ENCODE measurements around the gene MRM2. TPM values are rescaled to one million over a fixed set of nuclear protein-coding genes. Genes with fewer than 3 reads are reported as not detected.

Gene MRM2
- total and polyA plus RNA-seq, 2 donors, result 10.3 to 22.6 TPM

DNA sequence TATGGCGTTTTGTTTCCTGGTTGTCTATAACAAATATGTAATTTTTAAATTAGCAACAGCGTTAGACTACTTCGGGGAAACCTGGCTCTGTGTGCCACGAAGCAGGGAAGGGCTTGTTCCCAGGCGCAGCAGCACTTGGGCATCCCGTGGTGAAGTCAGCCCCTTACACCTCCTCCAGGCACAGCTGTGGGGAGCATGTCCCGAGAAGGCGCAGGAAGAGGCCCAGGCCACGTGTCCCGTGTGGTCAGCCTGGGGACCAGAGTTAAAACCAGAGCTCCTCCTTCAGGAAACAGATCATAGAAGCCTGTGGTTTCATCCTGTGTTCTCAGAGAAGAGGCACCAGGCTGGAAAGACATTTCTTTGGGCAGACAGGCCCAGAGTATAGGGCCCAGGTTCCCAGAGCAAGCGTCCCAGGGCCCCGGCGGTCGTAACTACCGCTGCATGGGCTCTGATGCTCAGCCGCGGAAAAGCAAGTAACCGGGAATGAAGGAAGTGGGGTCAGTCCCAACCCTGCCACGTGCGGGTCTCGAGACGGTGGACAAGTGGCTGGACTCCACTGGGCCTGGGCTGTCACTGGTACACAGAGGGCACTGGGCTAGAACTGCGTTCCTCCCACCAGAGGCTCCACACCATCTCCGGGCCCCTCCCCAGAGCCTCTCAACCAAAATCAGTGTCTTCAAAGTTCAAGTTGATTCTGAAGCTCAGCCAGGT lies 7.1 kb upstream of the MRM2 start:
- 42% methylated on average over 24 of the region's 24 CpGs for WGBS
- Histone ChIP-seq H3K4me3 (ENCODE audit: low read depth, low read length) (no peak overlapping the region), H3K36me3 (ENCODE audit: insufficient read depth) (no peaks in the 10 kb centered on the region), H3K4me1 (ENCODE audit: insufficient read depth) (no peaks in the 10 kb centered on the region), H3K27ac (ENCODE audit: low read depth) (no peak overlapping the region)
- no peak for DNase-seq (ENCODE audit: extremely low spot score)

DNA sequence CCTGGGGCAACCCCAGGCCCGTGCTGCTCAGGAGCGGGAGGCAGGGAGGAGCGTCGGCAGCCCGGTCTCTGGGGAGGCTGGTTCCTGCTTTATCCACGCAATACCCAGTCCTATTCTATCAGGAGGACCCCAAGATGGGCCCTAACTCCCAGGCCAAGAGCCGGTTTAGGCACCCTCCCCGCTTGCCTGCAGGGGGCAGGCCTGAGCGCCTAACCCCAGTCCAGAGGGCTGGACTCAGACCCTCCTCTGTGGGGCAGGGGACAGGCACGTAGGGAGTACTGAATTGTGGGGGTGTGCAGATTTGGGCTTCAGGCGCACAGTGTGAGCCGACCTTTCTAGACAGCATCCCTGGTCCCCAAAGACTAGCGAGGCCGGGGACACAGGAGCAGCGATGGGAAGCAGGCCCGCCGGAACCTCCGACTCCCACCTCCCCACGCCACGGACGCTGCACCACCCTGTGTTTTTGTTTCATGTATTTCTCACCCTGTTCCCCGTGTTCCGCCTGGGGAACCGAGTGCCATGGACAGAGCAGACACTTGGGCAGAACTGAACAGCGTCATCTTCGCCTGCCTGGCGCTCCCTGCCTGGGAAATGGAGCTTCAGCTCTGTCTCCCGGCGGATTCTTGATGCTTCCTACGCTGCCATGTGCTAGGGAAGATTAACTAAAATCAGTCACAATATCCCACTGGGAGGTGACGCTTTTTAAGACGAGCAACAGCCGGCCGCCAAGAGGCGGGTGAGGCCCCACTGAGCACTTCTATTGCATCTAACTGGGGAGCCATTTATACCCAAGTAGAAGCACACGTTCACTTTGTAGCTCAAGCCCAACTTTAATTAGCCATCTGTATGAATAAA lies 5.4 kb upstream of the MRM2 start:
- WGBS, result 70% methylated on average over 36 of the region's 36 CpGs
- Histone ChIP-seq H3K4me1 (ENCODE audit: insufficient read depth) (no peaks in the 10 kb centered on the region), H3K36me3 (ENCODE audit: insufficient read depth) (no peaks in the 10 kb centered on the region), H3K27ac (ENCODE audit: low read depth) (no peak overlapping the region), H3K4me3 (ENCODE audit: low read depth, low read length) (no peak overlapping the region)
- DNase-seq (ENCODE audit: extremely low spot score), result no peak

DNA sequence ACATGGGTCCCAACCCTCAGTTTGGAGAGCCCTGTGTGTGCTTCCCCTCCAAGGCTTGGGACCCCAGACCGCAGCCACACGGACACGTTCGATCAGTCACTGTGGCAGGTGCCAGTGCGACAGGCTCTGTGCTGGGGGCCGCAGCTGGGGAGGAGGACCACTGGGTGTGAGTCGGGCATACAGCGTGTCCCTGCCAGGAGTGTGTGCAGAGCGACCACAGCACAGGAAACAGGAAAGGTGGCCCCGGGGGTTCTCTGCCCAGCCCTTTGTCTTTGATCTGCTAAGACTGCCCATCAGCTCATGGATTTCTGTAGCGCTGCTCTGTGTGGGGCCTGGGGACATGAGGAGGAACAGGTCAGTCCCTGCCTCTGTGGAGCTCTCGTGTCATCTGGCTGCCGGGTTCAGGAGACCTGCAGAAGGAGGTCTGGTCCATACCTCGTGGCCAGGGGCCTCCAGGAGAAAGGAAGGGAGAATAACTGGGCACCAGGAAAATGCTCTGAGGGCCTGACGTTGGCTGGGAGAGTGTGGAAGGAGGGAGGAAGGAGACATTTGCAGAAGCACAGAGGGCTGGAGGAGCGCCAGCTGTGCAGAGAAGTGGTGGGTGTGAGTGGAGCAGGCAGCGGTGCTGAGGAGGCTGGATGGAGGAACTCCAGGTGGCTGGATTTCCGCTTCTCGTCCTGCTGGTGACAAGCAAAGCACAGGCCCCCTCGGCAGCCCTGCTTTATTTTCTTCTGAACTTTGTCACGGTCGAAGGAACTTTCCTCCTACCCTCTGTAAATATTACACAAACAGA lies 4.1 kb upstream of the MRM2 start:
- no peak for DNase-seq (ENCODE audit: extremely low spot score)
- H3K36me3 ChIP-seq (ENCODE audit: insufficient read depth), result no peaks in the 10 kb centered on the region
- H3K27ac ChIP-seq (ENCODE audit: low read depth), result no peak overlapping the region
- no peak overlapping the region for H3K4me3 ChIP-seq (ENCODE audit: low read depth, low read length)
- WGBS, result 64% methylated on average over 22 of the region's 22 CpGs
- H3K4me1 ChIP-seq (ENCODE audit: insufficient read depth), result no peaks in the 10 kb centered on the region

DNA sequence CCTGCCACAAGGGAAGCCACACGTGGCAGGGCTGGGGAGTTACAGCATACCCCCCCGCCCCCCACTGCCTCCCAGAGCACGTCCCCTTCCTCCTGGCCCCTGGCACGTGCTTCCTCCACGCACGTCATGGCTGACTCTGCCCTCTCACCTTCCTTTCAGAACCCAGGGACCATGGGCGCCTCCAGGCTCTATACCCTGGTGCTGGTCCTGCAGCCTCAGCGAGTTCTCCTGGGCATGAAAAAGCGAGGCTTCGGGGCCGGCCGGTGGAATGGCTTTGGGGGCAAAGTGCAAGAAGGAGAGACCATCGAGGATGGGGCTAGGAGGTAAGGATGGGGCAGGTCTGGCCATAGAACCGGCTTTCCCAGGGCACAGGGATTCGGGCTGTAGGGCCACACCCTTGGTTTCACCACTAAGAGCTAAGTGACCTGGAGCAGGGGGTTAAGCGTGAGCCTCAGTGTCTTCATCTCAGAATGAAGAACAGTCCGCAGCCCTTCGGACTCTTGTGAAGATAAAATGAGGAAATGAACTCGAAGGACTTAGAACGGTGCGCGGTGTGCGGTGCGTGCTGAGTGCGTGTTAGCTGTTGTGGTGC lies 2.5 kb upstream of the MRM2 start:
- no peak overlapping the region for H3K27ac ChIP-seq (ENCODE audit: low read depth)
- H3K36me3 ChIP-seq (ENCODE audit: insufficient read depth), result no peaks in the 10 kb centered on the region
- 88% methylated on average over 25 of the region's 25 CpGs for WGBS
- H3K4me1 ChIP-seq (ENCODE audit: insufficient read depth), result no peaks in the 10 kb centered on the region
- DNase-seq (ENCODE audit: extremely low spot score), result no peak
- H3K4me3 ChIP-seq (ENCODE audit: low read depth, low read length), result no peak overlapping the region

DNA sequence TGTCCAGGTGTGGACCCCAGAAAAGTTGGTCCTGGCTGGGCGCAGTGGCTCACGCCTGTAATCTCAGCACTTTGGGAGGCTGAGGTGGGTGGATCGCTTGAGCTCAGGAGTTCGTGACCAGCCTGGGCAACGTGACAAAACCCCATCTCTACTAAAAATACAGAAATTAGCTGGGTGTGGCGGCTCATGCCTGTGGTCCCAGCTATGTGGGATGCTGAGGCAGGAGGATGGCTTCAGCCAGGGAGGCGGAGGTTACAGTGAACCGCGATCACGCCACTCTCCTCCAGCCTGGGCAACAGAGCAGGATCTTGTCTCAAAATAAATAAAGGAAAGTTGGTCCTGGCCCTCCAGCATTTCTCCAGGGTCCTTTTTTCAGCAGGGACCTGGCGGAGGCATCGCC lies 1.5 kb upstream of the MRM2 start:
- H3K36me3 ChIP-seq (ENCODE audit: insufficient read depth), result peaks cover 3% of the 10 kb centered on the region
- H3K4me1 ChIP-seq (ENCODE audit: insufficient read depth), result no peaks in the 10 kb centered on the region
- no peak overlapping the region for H3K27ac ChIP-seq (ENCODE audit: low read depth)
- DNase-seq (ENCODE audit: extremely low spot score), result no peak
- no peak overlapping the region for H3K4me3 ChIP-seq (ENCODE audit: low read depth, low read length)
- WGBS, result 75% methylated on average over 12 of the region's 12 CpGs

DNA sequence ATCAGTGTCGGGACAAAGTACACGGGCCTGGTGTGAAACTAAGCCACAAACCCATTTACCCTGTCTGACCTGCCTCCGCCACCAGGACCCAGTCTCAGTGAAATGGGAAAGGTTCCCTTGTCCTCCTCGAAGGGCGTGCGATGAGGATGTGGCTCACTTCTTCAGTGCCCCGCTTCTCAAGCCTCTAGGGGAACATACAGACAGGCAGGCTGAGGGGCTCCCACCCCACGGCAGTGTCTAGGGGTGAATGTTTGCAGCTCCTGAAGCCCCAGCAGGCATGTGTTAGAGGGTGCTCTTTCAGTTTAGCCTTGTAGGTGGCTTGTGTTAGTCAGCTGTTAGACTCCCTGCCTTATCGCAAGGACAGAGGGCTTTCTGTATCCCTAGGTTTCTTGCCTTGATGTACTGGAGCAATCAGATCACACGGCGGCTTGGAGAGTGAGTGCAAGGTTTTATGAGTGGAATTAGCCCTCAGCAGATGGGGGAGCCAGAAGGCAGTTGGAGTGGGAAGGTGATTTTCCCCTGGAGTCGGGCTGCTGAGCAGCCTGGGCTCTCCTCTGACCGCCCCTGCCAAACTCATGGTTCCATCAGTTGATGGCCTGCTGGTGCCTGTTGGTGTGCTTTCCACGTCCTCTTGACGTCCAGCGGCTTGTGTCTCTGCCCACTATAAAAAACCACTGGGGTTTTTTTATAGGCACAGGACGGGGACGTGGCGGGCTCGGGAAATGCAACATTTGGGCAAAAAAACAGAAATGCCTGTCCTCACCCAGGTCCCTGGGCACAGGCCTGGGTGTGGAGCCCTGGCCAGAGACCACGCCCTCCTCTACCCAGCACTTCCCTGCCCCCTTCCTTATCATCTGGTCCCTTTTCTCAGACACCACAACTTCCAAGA lies 780 bp upstream of the MRM2 start:
- no peak for DNase-seq (ENCODE audit: extremely low spot score)
- H3K36me3 ChIP-seq (ENCODE audit: insufficient read depth), result peaks cover 5% of the 10 kb centered on the region
- no peak overlapping the region for H3K27ac ChIP-seq (ENCODE audit: low read depth)
- 7% methylated on average over 21 of the region's 21 CpGs for WGBS
- peak overlapping the region; percentile 99 for H3K4me3 ChIP-seq (ENCODE audit: low read depth, low read length)
- H3K4me1 ChIP-seq (ENCODE audit: insufficient read depth), result no peaks in the 10 kb centered on the region

DNA sequence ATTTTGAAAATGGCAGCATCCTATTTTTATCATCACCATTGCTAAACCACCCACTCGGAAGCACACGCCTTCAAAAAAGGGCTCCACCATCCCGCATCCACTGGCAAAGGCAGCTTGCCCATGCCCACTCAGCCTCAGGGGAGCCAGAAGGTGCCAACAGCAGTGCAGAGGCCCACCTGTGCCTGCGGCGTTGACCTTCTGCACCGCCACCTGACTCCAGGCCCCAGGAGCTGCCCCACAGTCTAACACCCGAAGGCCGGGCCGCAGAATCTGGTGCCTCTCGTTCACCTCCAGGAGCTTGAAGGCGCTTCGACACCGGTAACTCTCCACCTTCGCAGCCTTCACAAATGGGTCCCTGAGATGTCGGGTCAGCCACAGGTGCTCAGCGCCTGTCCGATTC lies 2.8 kb downstream of the MRM2 start:
- DNase-seq (ENCODE audit: extremely low spot score), result no peak
- 96% methylated on average over 17 of the region's 17 CpGs for WGBS
- H3K36me3 ChIP-seq (ENCODE audit: insufficient read depth), result peaks cover 5% of the 10 kb centered on the region
- H3K4me3 ChIP-seq (ENCODE audit: low read depth, low read length), result no peak overlapping the region
- H3K27ac ChIP-seq (ENCODE audit: low read depth), result no peak overlapping the region
- H3K4me1 ChIP-seq (ENCODE audit: insufficient read depth), result no peaks in the 10 kb centered on the region

DNA sequence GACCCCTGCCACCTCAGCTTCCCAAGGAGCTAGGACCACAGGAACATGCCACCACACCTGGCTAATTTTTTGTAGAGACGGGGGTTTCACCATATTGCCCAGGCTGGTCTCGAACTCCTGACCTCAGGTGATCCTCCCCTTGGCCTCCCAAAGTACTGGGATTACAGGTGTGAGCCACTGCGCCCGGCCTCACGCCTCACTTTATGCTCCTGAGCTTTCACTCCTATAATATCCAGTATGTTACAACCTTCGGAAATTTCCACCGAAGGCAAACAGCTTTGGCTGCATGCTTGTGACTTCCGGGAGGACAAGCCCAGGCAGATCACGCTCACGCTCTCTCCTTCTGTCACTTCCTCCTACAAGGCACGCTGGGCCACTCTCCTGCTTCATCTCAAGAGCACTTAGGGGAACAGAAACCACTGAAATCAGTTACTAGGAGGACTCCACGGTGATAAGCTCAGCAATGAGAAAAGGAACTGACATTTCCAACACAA lies 4.8 kb downstream of the MRM2 start:
- Histone ChIP-seq H3K36me3 (ENCODE audit: insufficient read depth) (peaks cover 5% of the 10 kb centered on the region), H3K4me3 (ENCODE audit: low read depth, low read length) (no peak overlapping the region), H3K4me1 (ENCODE audit: insufficient read depth) (peaks cover 2% of the 10 kb centered on the region), H3K27ac (ENCODE audit: low read depth) (no peak overlapping the region)
- no peak for DNase-seq (ENCODE audit: extremely low spot score)
- 80% methylated on average over 12 of the region's 12 CpGs for WGBS

DNA sequence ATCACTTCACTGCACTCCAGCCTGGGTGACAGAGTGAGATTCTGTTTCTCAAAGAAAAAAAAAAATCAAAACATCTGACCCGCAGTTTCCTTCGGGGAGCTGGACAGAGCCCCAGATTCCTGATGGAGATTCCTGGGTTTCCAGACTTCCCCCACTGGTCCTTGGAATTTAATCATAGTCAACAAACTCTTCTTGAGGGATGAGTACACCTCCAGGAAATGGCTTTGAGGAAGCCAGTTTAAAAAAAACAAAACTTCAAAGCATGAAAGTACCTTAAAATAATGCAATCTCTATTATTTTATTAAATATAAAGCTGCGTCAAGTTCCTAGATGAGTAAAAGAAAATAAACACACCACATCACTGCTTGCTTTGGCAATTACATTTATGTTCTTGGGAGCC lies 8.1 kb downstream of the MRM2 start:
- WGBS, result 81% methylated on average over 3 of the region's 3 CpGs

DNA sequence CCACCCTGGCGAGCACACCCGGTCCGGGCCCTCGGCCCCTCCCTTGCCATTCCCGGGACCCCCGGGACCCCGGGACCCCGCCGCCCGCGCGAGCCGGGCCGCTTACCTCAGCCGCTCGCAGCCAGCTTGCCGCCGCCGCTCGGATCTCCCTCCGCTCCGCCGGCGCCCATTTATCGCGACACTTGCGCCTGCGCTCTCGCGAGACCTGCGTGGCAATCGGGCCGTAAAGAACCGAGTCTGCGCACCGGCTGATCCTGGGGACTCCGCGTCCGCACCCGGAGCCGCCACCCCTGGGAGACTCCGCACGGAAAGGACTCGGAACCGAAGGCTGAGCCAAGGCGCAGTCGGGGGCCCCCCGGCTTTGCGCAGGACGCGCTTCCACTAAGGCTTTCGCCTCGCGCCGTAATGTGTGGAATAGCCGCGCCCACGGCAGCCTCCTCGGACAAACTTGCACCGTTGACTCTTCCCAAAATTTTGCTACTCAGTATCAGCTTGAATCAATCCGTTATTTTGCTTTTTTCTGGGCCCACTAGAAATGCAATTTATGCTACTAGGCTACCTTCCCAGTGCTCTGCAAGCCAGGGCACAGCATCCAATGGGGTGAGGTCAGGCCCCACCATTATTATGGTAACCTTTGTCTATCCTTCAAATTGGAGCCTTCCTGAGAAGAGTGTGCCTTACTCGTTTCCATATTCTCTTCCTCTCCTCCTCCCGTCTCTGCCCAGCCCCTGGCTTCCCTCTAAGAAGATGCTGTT lies 9.1 kb downstream of the MRM2 start, which contains the start of gene MAD1L1:
Gene MAD1L1 (minus strand): TSS at position 180 of the 755 bp plus-strand sequence. CDS start 2,812 bp downstream, outside the sequence.
- no peak within 1 kb of the TSS for H3K27ac ChIP-seq (ENCODE audit: low read depth)
- H3K36me3 ChIP-seq (ENCODE audit: insufficient read depth), result peaks cover under 1% of the 10 kb centered on the region
- H3K4me1 ChIP-seq (ENCODE audit: insufficient read depth), result peaks cover 2% of the 10 kb centered on the region
- peak; percentile 76 for DNase-seq (ENCODE audit: extremely low spot score)
- WGBS, result under 1% methylated on average over 63 of the region's 63 CpGs
- H3K4me3 ChIP-seq (ENCODE audit: low read depth, low read length), result peak within 1 kb of the TSS; percentile 100

More for the DNA sequence above, 8.1 kb downstream of the MRM2 start:
- H3K4me1 ChIP-seq (ENCODE audit: insufficient read depth), result peaks cover 2% of the 10 kb centered on the region
- no peak overlapping the region for H3K27ac ChIP-seq (ENCODE audit: low read depth)
- no peak overlapping the region for H3K4me3 ChIP-seq (ENCODE audit: low read depth, low read length)
- no peak for DNase-seq (ENCODE audit: extremely low spot score)
- peaks cover 2% of the 10 kb centered on the region for H3K36me3 ChIP-seq (ENCODE audit: insufficient read depth)

DNA sequence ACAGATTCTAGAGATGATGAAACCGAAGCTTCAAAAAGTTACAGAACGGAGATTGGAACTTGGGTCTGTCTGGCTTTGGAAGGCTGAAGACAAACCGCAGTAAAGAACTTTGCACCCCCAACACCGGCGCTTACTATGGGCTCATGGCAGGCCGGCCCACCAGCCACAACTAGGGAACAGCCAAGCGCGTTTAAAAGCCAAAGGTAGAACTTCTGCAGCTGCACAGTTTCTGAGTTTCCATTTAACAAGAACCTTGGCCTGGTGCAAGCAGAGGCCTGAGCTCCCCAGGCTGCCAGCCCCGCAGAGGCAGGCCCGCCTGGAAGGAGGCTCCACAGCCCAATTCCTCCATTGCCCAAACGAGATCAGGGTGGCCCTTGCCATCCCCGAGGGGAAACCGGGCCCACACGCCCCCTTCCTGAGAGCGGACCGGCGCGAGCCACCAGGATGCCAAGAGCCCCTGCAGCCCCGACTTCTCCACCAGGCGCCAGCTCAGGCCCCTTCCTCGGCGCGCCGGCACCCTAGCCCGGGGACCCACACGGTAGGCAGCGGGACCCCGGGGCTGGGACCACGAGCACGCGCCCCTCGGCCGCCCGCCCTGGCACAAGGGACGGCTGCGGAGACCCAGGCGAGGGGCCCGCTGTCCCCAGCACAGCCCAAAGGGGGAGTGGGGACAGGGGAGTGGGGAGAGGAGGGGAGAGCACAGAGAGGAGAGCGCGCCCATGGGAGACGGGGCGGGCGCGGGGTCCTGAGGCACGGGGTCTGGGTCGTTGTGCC lies 9.8 kb downstream of the MRM2 start:
- Histone ChIP-seq H3K36me3 (ENCODE audit: insufficient read depth) (no peaks in the 10 kb centered on the region), H3K4me3 (ENCODE audit: low read depth, low read length) (peak overlapping the region; percentile 100), H3K27ac (ENCODE audit: low read depth) (no peak overlapping the region), H3K4me1 (ENCODE audit: insufficient read depth) (peaks cover 2% of the 10 kb centered on the region)
- WGBS, result under 1% methylated on average over 46 of the region's 46 CpGs
- no peak for DNase-seq (ENCODE audit: extremely low spot score)

Data from urinary bladder (tissue), 4 donors.